GM18867 (cell line): ENCODE data around the gene GRID1.
"Not testable (repeated sequence)": the region's sequence is repeated elsewhere in the genome, so short reads cannot be mapped to it uniquely, and the experiment has no call there.

Experiments
- ATAC-seq: cut with Tn5 transposase; IDR thresholded peaks from one replicate; pipeline ENCODE4 v1.9.1; 2021; ENCODE audit warnings: mild to moderate bottlenecking, moderate library complexity; ENCODE audit not compliant: unreplicated experiment

The GRID1 gene

GRCh38 chr10:86099542-86100334, 266.9 kb downstream of the GRID1 start:
- no peak for ATAC-seq

GRCh38 chr10:86098187-86098881, 268.3 kb downstream of the GRID1 start:
- no peak for ATAC-seq

GRCh38 chr10:86095061-86095460, 271.5 kb downstream of the GRID1 start:
- ATAC-seq, result not testable (repeated sequence)

- not testable (repeated sequence) for ATAC-seq
Observed at GRCh38 chr10:86092311-86092710, 274.3 kb downstream of the GRID1 start.

GRCh38 chr10:86091216-86091615, 275.4 kb downstream of the GRID1 start:
- ATAC-seq, result no peak

GRCh38 chr10:86090807-86091206, 275.8 kb downstream of the GRID1 start:
- no peak for ATAC-seq

- ATAC-seq, result no peak
Observed at GRCh38 chr10:86087716-86088115, 278.9 kb downstream of the GRID1 start.

GRCh38 chr10:86086418-86086817, 280.2 kb downstream of the GRID1 start:
- no peak for ATAC-seq

GRCh38 chr10:86085686-86086085, 280.9 kb downstream of the GRID1 start:
- no peak for ATAC-seq

GRCh38 chr10:86085136-86085535, 281.5 kb downstream of the GRID1 start:
- no peak for ATAC-seq

- ATAC-seq, result no peak
Observed at GRCh38 chr10:86084585-86084984, 282.0 kb downstream of the GRID1 start.

- ATAC-seq, result no peak
Observed at GRCh38 chr10:86083664-86084175, 282.9 kb downstream of the GRID1 start.

- ATAC-seq, result no peak
Observed at GRCh38 chr10:86083206-86083605, 283.4 kb downstream of the GRID1 start.

GRCh38 chr10:86082556-86082955, 284.0 kb downstream of the GRID1 start:
- ATAC-seq, result no peak

- no peak for ATAC-seq
Observed at GRCh38 chr10:86079088-86079487, 287.5 kb downstream of the GRID1 start.

- no peak for ATAC-seq
Observed at GRCh38 chr10:86078639-86079035, 288.0 kb downstream of the GRID1 start.

GRCh38 chr10:86077871-86078638, 288.5 kb downstream of the GRID1 start:
- ATAC-seq, result no peak

- no peak for ATAC-seq
Observed at GRCh38 chr10:86077271-86077670, 289.3 kb downstream of the GRID1 start.

GRCh38 chr10:86076497-86076896, 290.1 kb downstream of the GRID1 start:
- not testable (repeated sequence) for ATAC-seq

- ATAC-seq, result no peak
Observed at GRCh38 chr10:86075512-86075911, 291.1 kb downstream of the GRID1 start.

GRCh38 chr10:86074294-86074693, 292.3 kb downstream of the GRID1 start:
- no peak for ATAC-seq
